ENCODE data around the gene TRAPPC2L.
"Not testable (repeated sequence)": the region's sequence is repeated elsewhere in the genome, so short reads cannot be mapped to it uniquely, and the experiment has no call there.

The TRAPPC2L gene

DNA sequence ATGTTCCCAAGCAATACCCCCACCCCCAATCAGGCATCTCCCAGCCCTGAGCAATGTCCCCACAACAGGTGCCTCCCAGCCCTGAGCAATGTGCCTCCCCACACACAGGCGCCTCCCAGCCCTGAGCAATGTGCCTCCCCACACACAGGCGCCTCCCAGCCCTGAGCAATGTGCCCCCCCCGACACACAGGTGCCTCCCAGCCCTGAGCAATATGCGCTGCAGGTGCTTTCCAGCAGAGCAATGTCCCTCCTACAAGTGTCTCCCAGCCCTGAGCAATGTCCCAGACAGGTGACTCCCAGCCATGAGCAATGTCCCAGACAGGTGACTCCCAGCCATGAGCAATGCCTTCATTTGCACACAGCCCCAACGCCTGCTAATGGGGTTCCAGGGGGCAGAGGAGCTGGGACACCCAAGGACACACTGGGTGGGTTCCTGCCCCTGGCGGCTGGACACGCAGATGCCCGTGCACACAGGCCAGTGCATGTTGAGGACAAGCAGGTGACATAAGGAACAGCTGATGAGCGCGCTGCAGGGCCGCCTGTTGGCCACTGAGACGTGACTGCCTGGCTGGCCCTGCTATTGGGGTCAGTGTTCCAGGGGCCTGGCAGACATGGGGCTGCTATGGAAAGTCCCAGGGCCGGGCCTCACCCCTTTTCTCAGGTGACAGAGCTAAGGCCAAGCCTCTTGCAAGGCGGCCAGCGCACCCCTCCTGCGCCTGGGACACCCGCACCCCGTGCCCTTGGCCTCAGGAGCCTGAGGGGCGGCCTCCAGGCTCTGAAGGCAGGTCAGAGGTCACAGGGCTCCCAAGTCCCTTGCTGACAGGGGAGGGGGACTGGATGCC lies 36.4 kb downstream of the TRAPPC2L start:
- FAIRE-seq: no peak

- FAIRE-seq: not testable (repeated sequence)
These were observed 37.3 kb downstream of the TRAPPC2L start for GRCh38 chr16:88894266-88894665.

DNA sequence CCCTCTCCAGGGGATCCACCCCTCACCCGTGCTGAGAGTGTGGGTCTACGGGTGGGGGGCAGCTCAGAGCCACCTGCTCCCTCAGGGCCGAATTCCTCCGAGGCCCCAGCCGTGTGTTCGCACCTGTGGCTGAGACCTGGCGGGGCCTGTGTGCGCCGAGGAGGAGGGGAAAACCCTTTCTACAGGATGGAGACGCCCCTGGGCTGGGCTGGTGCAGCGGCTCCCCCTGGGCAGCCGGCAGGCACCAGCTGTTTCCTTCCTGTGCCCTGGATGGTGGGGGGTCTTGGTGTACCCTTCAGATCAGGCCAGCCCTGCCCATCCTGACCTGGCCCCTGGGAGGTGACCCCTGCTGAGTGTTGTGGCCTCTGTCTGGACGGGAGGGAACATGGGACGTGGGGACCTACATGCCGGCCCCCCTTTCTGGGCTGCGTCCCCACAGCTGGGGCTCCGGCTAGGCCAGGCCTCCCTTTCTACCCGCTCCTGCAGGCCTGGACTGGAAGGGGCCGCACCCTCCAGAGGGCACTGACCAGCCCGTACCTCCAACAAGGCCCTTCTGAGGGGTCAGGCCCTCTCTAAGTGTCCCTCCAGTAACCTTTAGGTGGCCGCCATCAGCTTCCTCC lies 37.9 kb downstream of the TRAPPC2L start:
- FAIRE-seq: no peak

GRCh38 chr16:88895335-88895734 lies 38.4 kb downstream of the TRAPPC2L start:
- no peak for FAIRE-seq

DNA sequence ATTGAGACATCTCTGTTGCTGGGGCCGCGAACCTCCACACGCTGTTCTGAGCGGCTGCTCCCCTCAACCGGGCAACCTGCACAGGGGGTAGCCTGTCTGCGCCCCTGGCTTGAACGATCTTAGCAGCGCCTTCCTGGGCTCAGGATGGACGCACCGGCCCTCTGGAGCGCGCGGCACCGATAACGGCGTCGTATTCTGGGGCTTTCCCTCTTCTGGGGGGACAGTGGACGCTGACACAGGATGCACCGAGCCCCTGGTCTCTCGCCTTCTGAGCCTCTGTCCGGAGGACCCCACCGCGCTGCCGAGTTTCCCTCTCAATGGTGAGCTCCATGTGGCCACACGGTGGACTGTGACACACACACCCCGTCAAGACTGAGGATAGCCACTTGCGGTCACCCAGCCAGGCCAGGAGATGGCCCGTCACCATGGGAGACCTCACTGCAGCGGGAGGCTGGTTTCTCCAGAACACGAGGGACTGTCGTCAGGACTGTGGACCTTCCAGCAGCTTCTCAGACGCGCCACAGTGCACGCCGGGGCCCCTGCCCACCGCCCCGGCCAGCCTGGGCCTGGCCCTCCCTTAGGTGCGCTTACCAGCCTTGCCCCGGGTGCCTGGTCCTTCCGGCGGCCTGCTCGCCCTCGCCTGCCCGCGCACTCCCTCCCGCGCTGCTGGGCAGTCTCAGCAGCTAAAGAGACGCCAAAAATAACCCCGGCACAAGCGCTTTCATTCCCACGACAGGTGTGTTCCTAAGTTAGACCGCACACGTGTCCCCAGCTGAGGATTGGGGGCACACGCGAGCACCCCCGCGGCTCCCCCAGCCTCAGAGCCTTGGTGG lies 39.5 kb downstream of the TRAPPC2L start:
- no peak for FAIRE-seq

GRCh38 chr16:88897696-88898425 lies 40.9 kb downstream of the TRAPPC2L start:
- FAIRE-seq: no peak

DNA sequence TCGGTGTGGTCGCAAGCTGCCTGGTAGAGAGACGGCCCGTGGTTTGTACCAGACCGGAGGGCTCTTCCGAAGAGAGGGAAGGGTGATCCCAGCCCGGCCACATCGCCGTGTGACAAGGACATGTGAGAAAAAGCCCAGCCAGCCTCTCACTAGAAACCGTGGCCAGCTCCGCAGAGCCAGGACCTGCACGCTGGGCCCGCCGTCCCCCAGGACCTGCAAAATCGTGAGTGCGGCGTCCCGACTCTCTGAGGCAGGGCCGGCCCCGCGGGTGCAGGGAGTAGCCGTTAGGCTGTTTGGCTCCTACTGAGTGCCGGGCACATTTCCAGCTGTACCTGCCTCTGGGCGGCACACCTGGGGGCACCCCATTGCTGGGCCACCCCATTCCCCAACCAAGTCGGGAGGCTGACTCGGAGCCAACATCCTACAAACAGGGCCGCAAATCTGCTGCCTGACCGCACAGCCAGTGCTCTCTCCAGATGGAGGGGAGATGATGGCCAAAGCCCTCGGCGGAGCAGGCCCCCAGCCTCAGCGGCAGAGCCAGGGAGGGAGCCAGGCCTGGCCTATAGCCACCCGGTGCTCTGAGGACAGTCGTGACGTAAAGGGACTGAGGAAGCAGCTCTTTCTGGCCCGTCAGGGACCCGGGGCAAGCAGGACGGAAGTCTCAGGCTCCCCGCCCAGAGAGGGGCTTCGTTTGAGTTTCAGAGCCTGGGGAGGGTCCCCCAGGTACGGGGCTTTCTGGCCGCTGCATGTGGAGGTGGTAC lies 43.2 kb downstream of the TRAPPC2L start:
- FAIRE-seq: no peak

DNA sequence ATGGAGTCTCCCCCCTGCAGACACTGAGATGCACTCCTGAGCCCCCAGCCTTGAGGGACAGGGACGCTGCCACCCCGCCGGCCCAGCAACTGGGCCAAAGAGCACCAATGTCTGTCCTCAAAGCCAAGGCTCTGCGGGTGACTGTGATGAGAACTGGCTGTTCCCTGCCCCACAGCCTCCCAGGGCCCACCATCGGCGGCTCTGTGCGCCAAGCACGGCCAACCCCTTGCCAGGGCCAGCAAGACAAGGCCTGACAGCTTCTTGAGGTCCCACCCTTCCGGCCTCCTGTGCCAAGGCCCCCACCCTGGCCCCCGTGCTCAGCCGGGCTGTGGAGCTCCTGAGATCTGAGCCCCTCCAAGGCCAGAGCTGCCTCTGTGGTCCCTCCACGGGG lies 43.7 kb downstream of the TRAPPC2L start:
- FAIRE-seq: no peak

DNA sequence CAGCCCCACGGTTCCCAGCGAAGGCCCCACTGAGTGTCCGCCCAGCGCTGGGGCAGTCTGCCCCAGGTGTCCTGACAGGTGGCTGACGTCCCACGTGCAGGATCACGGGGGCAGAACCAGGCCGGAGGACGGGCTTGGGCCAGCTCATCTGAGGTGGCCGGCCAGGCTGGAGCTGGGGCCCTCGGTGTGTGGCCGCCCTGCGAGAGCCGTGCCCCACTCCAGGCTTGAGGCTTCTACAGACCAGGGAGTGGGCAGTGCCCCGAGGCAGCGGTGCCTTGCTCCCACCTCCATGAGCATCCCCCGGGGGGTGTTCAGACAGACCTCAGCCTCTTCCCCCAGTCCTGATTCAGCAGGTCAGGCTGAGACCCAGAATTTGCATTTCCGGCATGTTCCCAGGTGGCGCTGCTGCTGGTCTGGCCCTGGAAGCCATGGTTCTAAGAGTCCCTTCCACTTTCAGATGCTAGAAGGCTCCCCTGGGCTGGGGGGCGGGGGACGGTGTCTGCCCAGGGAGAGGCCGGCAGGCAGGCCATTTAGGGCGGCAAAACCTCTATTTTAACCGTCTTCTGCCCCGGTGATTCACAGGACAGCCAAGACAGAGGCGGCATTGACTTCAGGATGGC lies 44.9 kb downstream of the TRAPPC2L start:
- no peak for FAIRE-seq

DNA sequence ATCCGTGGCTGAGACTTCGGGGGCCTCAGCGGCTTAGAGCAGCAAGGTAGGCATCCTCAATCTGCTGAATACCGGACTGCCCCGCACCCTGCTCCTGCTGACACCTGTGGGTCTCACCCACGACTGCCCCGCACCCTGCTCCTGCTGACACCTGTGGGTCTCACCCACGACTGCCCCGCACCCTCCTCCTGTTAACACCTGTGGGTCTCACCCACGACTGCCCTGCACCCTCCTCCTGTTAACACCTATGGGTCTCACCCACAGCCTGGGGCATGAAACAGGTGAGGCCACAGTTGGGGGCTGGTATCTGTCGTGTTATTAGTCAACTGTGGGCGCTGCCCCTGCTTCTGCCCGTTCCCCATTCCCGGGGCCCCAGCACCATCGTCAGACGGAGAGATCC lies 45.8 kb downstream of the TRAPPC2L start:
- FAIRE-seq: no peak

DNA sequence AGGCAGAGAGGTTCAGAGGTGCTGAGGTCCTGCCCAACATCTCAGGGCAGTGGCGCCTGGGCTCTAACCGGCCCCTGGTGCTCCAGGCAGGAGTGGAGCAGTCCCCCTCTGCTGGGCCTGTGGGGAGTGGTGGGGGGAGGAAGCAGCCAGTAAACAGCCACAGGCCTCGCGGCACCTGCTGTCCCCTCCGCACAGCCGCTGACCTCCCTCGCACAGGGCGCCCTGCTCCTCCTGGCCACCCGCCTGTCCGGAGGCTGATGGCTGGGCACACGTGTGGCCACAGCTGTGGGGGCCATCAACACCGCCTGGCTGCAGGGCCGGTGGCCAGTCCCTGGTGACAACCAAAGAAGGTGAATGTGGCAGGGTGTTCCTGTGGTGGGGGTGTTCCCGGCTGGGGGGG lies 46.3 kb downstream of the TRAPPC2L start:
- FAIRE-seq: no peak

DNA sequence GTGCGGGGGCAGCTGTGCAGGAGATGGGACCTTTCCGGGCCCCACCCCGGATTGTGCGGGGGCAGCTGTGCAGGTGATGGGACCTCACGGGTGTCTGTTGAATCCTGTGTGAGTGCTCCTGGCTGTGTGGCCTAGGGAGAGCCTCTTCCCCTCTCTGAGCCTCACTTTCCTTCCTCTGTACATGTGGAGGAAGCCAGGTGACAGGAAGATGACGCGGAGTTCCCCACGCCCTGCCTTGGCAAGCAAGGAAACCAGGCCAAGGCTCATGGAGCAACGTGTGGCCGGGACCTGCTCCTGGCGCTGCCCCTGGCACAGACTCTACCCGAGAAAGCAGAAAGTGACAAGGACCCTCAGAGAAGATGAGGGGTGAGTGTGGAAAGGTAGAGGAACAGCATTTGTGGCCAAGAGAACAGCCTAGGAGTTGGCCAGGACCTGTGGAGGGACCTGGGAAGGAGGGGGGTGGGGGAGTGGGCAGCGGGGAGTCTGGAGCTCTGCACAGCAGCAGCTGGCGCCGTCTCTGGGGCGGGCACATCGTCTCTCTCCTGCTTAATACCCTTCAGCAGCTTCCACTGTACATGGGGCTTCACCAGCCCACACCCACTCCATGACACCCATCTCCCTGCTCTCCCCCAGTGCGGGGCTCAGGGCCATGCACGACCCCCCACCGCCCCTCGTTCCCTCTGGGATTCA lies 47.9 kb downstream of the TRAPPC2L start:
- FAIRE-seq: no peak

GRCh38 chr16:88905563-88905962 lies 48.6 kb downstream of the TRAPPC2L start:
- no peak for FAIRE-seq

GRCh38 chr16:88906020-88906419 lies 49.1 kb downstream of the TRAPPC2L start:
- no peak for FAIRE-seq

GRCh38 chr16:88906535-88907105 lies 49.7 kb downstream of the TRAPPC2L start:
- FAIRE-seq: no peak

DNA sequence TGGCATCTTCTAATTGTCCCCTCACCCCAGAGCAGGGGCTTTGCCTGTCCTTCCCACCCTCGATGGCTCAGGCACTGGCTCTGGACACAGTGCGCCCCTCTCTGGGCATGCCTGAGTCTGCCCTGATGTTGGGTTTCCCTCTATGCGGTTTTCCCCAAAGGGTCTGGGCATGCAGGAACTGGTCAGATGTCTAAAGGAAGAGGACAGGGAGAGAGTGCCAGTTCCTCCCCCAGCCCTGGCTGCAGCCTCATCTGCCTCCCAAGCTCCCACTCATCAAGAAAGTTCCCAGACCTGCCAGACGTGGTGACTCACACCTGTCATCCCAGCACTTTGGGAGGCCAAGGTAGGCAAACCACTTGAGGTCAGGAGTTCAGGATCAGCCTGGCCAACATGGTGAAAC lies 50.8 kb downstream of the TRAPPC2L start:
- no peak for FAIRE-seq

GRCh38 chr16:88908307-88908706 lies 51.4 kb downstream of the TRAPPC2L start:
- no peak for FAIRE-seq

- no peak for FAIRE-seq
These were observed 52.7 kb downstream of the TRAPPC2L start for GRCh38 chr16:88909431-88910210.

DNA sequence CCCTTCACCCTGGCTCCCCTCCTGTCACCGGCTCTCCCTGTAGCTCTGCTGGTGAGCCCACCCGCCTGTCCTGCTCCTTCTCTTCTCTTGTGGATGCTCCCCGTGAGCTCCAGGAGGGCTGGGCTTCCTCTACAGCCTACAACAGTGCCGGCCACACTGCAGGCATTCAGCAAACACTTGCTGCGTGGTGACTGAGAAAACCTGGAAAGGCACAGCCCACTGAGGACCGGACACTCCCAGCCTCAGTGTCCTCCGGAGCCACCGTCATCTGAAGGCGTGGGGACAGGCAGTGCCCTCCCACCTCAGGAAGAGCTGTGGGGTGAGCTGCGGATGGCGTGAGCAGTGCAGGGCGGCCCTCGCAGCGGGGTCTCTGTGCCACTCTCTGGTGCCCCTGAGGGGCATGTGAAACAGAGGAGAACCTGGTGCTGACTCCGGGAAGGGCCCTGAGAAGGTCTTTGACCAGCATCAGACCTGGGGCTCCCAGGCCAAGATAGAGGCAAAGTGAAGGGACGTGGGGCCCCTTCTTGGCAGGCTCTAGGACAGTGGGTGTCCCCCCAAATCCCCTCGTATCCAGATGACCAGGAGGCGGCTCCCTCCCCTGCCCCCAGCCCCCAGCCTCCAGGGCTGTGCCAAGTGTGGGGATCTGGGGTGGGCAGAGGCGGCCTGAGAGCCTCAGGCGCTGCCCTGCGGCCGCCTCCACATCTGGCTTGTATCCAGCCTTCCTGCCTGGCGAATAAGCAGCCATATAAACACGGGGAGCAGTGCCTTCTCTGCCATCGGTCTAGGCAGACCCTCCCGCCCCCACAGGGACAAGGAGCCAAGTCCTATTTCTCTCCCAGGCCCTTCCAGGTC lies 53.6 kb downstream of the TRAPPC2L start:
- no peak for FAIRE-seq

Data from TTC549 (cell line).